ENCODE measurements around the gene ATF6. TPM values are rescaled to one million over a fixed set of nuclear protein-coding genes. Genes with fewer than 3 reads are reported as not detected.

The ATF6 gene
- total and polyA plus RNA-seq, 2 donors (not counting 1 experiment from before 2014, with no cell fraction given) = 5.7 to 26.6 TPM

GRCh38 chr1:162010175-162010506, 244.0 kb downstream of the ATF6 start:
- H3K27me3 Mint-ChIP-seq = peaks cover 36% of the 10 kb centered on the region
- TF ChIP-seq EZH2 (IDR thresholded peaks at IDR 0.05; ENCODE audit: borderline replicate concordance, insufficient read depth, low read depth, low read length, poor library complexity, severe bottlenecking) = no peak
- no peak for TF ChIP-seq CTCF (IDR thresholded peaks at IDR 0.05)
- no peak overlapping the region for H3K27ac Mint-ChIP-seq
- no peak overlapping the region for H3K4me2 ChIP-seq (replicated peaks; ENCODE audit: low read depth, low read length, poor library complexity, severe bottlenecking)
- no peak overlapping the region for H3K4me3 ChIP-seq (ENCODE audit: control extremely low read depth in 1 of 5, extremely low read depth in 1 of 5, insufficient read depth in 1 of 5, low read depth in 2 of 5, low read length in 4 of 5)
- H2AFZ ChIP-seq (ENCODE audit: insufficient read depth, low read depth, low read length, poor library complexity, severe bottlenecking) = no peak overlapping the region
- H4K20me1 ChIP-seq (ENCODE audit: control insufficient read depth, insufficient read depth, low read length, poor library complexity, severe bottlenecking) = no peaks in the 10 kb centered on the region
- no peaks in the 10 kb centered on the region for H3K4me1 Mint-ChIP-seq
- no peak for DNase-seq
- H3K9ac ChIP-seq (ENCODE audit: low read length) = no peak overlapping the region
- WGBS (ENCODE audit: insufficient coverage) = 88% methylated on average over 3 of the region's 3 CpGs
- intact Hi-C loops (cut with micrococcal nuclease) = no loop called here
- ChIA-PET POLR2A (no interaction called here), CTCF (no interaction called here)
- no peaks in the 10 kb centered on the region for H3K79me2 ChIP-seq (ENCODE audit: control insufficient read depth, insufficient read depth, low read length)
- H3K9me3 ChIP-seq (ENCODE audit: control extremely low read depth in 1 of 3, control insufficient read depth in 2 of 3, insufficient read depth in 1 of 3, low read length in 2 of 3) = peaks cover 0 to 6% (median 3%) of the 10 kb centered on the region in 3 donors
- H3K27ac ChIP-seq (ENCODE audit: low read length in 2 of 2) = no peak overlapping the region
- H3K4me3 Mint-ChIP-seq = no peak overlapping the region
- no peak for ATAC-seq (ENCODE audit: low read depth)
- H3K27me3 ChIP-seq (replicated peaks in 1 of 4; ENCODE audit: control extremely low read depth in 1 of 4, control insufficient read depth in 3 of 4, insufficient read depth in 4 of 4, low read length in 3 of 4) = no peaks in the 10 kb centered on the region
- H3K4me1 ChIP-seq (ENCODE audit: control insufficient read depth in 2 of 2, insufficient read depth in 2 of 2, low read length in 2 of 2) = no peaks in the 10 kb centered on the region
- H3K9me3 Mint-ChIP-seq (ENCODE audit: insufficient read depth) = peaks cover 2% of the 10 kb centered on the region
- H3K36me3 ChIP-seq (replicated peaks in 1 of 2; ENCODE audit: control extremely low read depth in 1 of 2, control insufficient read depth in 1 of 2, extremely low read depth in 1 of 2, insufficient read depth in 2 of 2, low read length in 1 of 2) = no peaks in the 10 kb centered on the region

- DNase-seq (no peak), ATAC-seq (ENCODE audit: low read depth) (no peak)
- Histone ChIP-seq H3K9me3 (ENCODE audit: control extremely low read depth in 1 of 3, control insufficient read depth in 2 of 3, insufficient read depth in 1 of 3, low read length in 2 of 3) (peaks cover 0 to 6% (median 3%) of the 10 kb centered on the region in 3 donors), H3K9ac (ENCODE audit: low read length) (no peak overlapping the region), H2AFZ (ENCODE audit: insufficient read depth, low read depth, low read length, poor library complexity, severe bottlenecking) (no peak overlapping the region), H3K4me3 (ENCODE audit: control extremely low read depth in 1 of 5, extremely low read depth in 1 of 5, insufficient read depth in 1 of 5, low read depth in 2 of 5, low read length in 4 of 5) (no peak overlapping the region), H3K79me2 (ENCODE audit: control insufficient read depth, insufficient read depth, low read length) (no peaks in the 10 kb centered on the region), H3K4me1 (ENCODE audit: control insufficient read depth in 2 of 2, insufficient read depth in 2 of 2, low read length in 2 of 2) (no peaks in the 10 kb centered on the region), H3K4me2 (replicated peaks; ENCODE audit: low read depth, low read length, poor library complexity, severe bottlenecking) (no peak overlapping the region), H4K20me1 (ENCODE audit: control insufficient read depth, insufficient read depth, low read length, poor library complexity, severe bottlenecking) (no peaks in the 10 kb centered on the region), H3K27ac (ENCODE audit: low read length in 2 of 2) (no peak overlapping the region), H3K27me3 (replicated peaks in 1 of 4; ENCODE audit: control extremely low read depth in 1 of 4, control insufficient read depth in 3 of 4, insufficient read depth in 4 of 4, low read length in 3 of 4) (no peaks in the 10 kb centered on the region), H3K36me3 (replicated peaks in 1 of 2; ENCODE audit: control extremely low read depth in 1 of 2, control insufficient read depth in 1 of 2, extremely low read depth in 1 of 2, insufficient read depth in 2 of 2, low read length in 1 of 2) (no peaks in the 10 kb centered on the region)
- ChIA-PET CTCF (no interaction called here), POLR2A (no interaction called here)
- Mint-ChIP-seq H3K27me3 (peaks cover 40% of the 10 kb centered on the region), H3K4me1 (no peaks in the 10 kb centered on the region), H3K9me3 (ENCODE audit: insufficient read depth) (peaks cover 2% of the 10 kb centered on the region), H3K27ac (no peak overlapping the region), H3K4me3 (no peak overlapping the region)
- no peak for TF ChIP-seq CTCF (IDR thresholded peaks at IDR 0.05)
- TF ChIP-seq EZH2 (IDR thresholded peaks at IDR 0.05; ENCODE audit: borderline replicate concordance, insufficient read depth, low read depth, low read length, poor library complexity, severe bottlenecking) = no peak
- intact Hi-C loops (cut with micrococcal nuclease) = no loop called here
- 89% methylated on average over 5 of the region's 9 CpGs for WGBS (ENCODE audit: insufficient coverage)
Observed at GRCh38 chr1:162011337-162012012, 245.4 kb downstream of the ATF6 start.
